B cell (primary cell): ENCODE measurements around the gene KHNYN. TPM values are rescaled to one million over a fixed set of nuclear protein-coding genes. Genes with fewer than 3 reads are reported as not detected.

Experiments
- ATAC-seq: fragments of 200-7000 bp; cut with Tn5 transposase; one replicate; pipeline ENCODE4 v1.10.0; 2021; ENCODE audit warnings: low read depth, mild to moderate bottlenecking, moderate number of reproducible peaks, moderate library complexity
- CTCF ChIA-PET: fragments of 350-600 bp; sonication (Branson Sonifier 250); formaldehyde crosslinking; loops from one replicate; lab custom pipeline; 2021; ENCODE audit warnings: antibody characterized with exemption, inconsistent platforms; lab: Charles Lee
- POLR2A ChIA-PET: fragments of 350-600 bp; sonication (Branson Sonifier 250); formaldehyde crosslinking; loops from one replicate; lab custom pipeline; 2021; ENCODE audit warnings: antibody characterized with exemption; lab: Charles Lee
- DNase-seq: peaks from one replicate; pipeline ENCODE4 v3.0.0; 2013
- H2AFZ ChIP-seq: 2 replicates; pipeline ENCODE4 v1.6.1; 2012; ENCODE audit warnings: mild to moderate bottlenecking, low read depth, low read length; ENCODE audit not compliant: insufficient read depth, poor library complexity, severe bottlenecking
- H3K27ac ChIP-seq, 2 donors: 1 replicate in 1 of 2; 2 replicates in 1 of 2; pipeline ENCODE4 v1.5.1; 2012 to 2013; ENCODE audit warnings: low read length in 2 of 2, mild to moderate bottlenecking in 2 of 2, moderate library complexity in 1 of 2
- H3K27me3 ChIP-seq, 4 experiments: fragments of 200-600 bp in 1 of 4; sonication (generic) in 1 of 4; replicated peaks in 1 of 4; 1 replicate in 2 of 4; 2 replicates in 2 of 4; pipeline versions ENCODE4 v1.6.1 to v1.7.0; 2013 to 2016; ENCODE audit warnings: low read length in 3 of 4, mild to moderate bottlenecking in 2 of 4, mixed read lengths in 1 of 4, moderate library complexity in 1 of 4; ENCODE audit not compliant: insufficient read depth in 4 of 4, control insufficient read depth in 3 of 4; ENCODE audit errors: control extremely low read depth in 1 of 4
- H3K36me3 ChIP-seq, 2 experiments: replicated peaks in 1 of 2; 1 replicate in 1 of 2; 2 replicates in 1 of 2; pipeline versions ENCODE4 v1.6.1 to v1.7.1; 2013; ENCODE audit warnings: low read length in 1 of 2; ENCODE audit not compliant: insufficient read depth in 2 of 2, control insufficient read depth in 1 of 2; ENCODE audit errors: control extremely low read depth in 1 of 2, extremely low read depth in 1 of 2
- H3K4me1 ChIP-seq, 2 donors: fragments of 200-600 bp in 1 of 2; sonication (generic) in 1 of 2; 1 replicate in 1 of 2; 2 replicates in 1 of 2; pipeline versions ENCODE4 v1.5.1 to v1.6.1; 2013 to 2017; ENCODE audit warnings: low read length in 2 of 2; ENCODE audit not compliant: control insufficient read depth in 2 of 2, insufficient read depth in 2 of 2
- H3K4me2 ChIP-seq: replicated peaks from 2 replicates; pipeline ENCODE3; 2012; ENCODE audit warnings: mild to moderate bottlenecking, low read depth, low read length; ENCODE audit not compliant: poor library complexity, severe bottlenecking
- H3K4me3 ChIP-seq, 5 experiments: fragments of 200-600 bp in 1 of 5; sonication (generic) in 1 of 5; 1 replicate in 3 of 5; 2 replicates in 2 of 5; pipeline versions ENCODE4 v1.5.1 to v1.7.0; 2011 to 2016; ENCODE audit warnings: low read length in 4 of 5, mild to moderate bottlenecking in 4 of 5, low read depth in 2 of 5, control low read depth in 1 of 5, moderate library complexity in 1 of 5; ENCODE audit not compliant: insufficient read depth in 1 of 5; ENCODE audit errors: control extremely low read depth in 1 of 5, extremely low read depth in 1 of 5
- H3K79me2 ChIP-seq: fragments of 200-600 bp; sonication (generic); one replicate; pipeline ENCODE4 v1.6.0; 2016; ENCODE audit warnings: low read length; ENCODE audit not compliant: control insufficient read depth, insufficient read depth
- H3K9ac ChIP-seq: fragments of 200-600 bp; sonication (generic); 2 replicates; pipeline ENCODE4 v1.6.1; 2017; ENCODE audit warnings: mild to moderate bottlenecking, low read length, moderate library complexity
- H3K9me3 ChIP-seq, 3 donors: one replicate each; pipeline versions ENCODE4 v1.6.1 to v1.7.1; 2013; ENCODE audit warnings: low read length in 2 of 3; ENCODE audit not compliant: control insufficient read depth in 2 of 3, insufficient read depth in 1 of 3; ENCODE audit errors: control extremely low read depth in 1 of 3
- H4K20me1 ChIP-seq: 2 replicates; pipeline ENCODE4 v1.6.0; 2012; ENCODE audit warnings: mild to moderate bottlenecking, low read length; ENCODE audit not compliant: insufficient read depth, control insufficient read depth, poor library complexity, severe bottlenecking
- H3K27ac Mint-ChIP-seq: one replicate; pipeline ENCODE4 v1.8.0; 2021; ENCODE audit warnings: mixed read lengths
- H3K27me3 Mint-ChIP-seq: one replicate; pipeline ENCODE4 v1.8.0; 2021; ENCODE audit warnings: mixed read lengths
- H3K4me1 Mint-ChIP-seq: one replicate; pipeline ENCODE4 v1.8.0; 2021; ENCODE audit warnings: mixed read lengths
- H3K4me3 Mint-ChIP-seq: one replicate; pipeline ENCODE4 v1.8.0; 2021; ENCODE audit warnings: mixed read lengths
- H3K9me3 Mint-ChIP-seq: one replicate; pipeline ENCODE4 v1.8.0; 2022; ENCODE audit warnings: mixed read lengths; ENCODE audit not compliant: insufficient read depth
- CTCF ChIP-seq: fragments of 200-600 bp; IDR thresholded peaks from one replicate; pipeline ENCODE4 v1.8.0; 2022; ENCODE audit warnings: antibody characterized with exemption, mild to moderate bottlenecking
- EZH2 ChIP-seq: IDR thresholded peaks from 2 replicates; pipeline ENCODE4 v1.6.1; 2012; ENCODE audit warnings: borderline replicate concordance, low read depth, mild to moderate bottlenecking, moderate library complexity, low read length; ENCODE audit not compliant: insufficient read depth, poor library complexity, severe bottlenecking
- WGBS: methylation state at CpG from one replicate; pipeline ENCODE4 v1.1.5; 2013; ENCODE audit warnings: missing lambda C conversion rate; ENCODE audit not compliant: insufficient coverage; 5-methylcytosine and 5-hydroxymethylcytosine counted together
- intact Hi-C: fragments of 100-400 bp; cut with micrococcal nuclease; formaldehyde crosslinking; loops from one replicate; pipeline ENCODE4 v1.10.0; 2022
- polyA plus RNA-seq: library from polyadenylated mRNA; depleted of rRNA; stranded (reverse); fragments of >200 nt; gene quantifications from 2 replicates; pipeline ENCODE4 v1.2.3, GENCODE V29; 2012
- total RNA-seq, 2 donors: library from RNA; stranded (reverse); fragments of 120-200 nt in 1 of 2; gene quantifications; 1 replicate in 1 of 2; 2 replicates in 1 of 2; pipeline versions ENCODE4 v1.2.3 to v1.2.4, GENCODE V29; 2013 to 2022

Gene KHNYN
- total and polyA plus RNA-seq, 2 donors (not counting 1 experiment from before 2014, with no cell fraction given), result 74.4 to 184 TPM

- no peaks in the 10 kb centered on the region for H3K36me3 ChIP-seq
- no peak overlapping the region for H3K9ac ChIP-seq
- no peak overlapping the region for H3K27ac ChIP-seq
- intact Hi-C loops, result no loop called here
- H3K79me2 ChIP-seq, result no peaks in the 10 kb centered on the region
- no peaks in the 10 kb centered on the region for H4K20me1 ChIP-seq
- WGBS, result 93% methylated on average over 1 of the region's 2 CpGs
- Mint-ChIP-seq H3K4me3 (no peak overlapping the region), H3K9me3 (no peaks in the 10 kb centered on the region), H3K27ac (no peak overlapping the region), H3K4me1 (no peaks in the 10 kb centered on the region), H3K27me3 (peaks cover 49% of the 10 kb centered on the region)
- no peak for ATAC-seq
- H3K4me3 ChIP-seq, result no peak overlapping the region
- ChIA-PET POLR2A (interaction anchor here (0.6 kb wide), 1 partner anchor 32 kb away, joined by 4 read pairs; no protein-coding TSS in a partner anchor), CTCF (interaction anchor here (1.0 kb wide), 1 partner anchor 57 kb away, joined by 4 read pairs; no protein-coding TSS in a partner anchor)
- H3K9me3 ChIP-seq, result no peaks in the 10 kb centered on the region
- peaks cover 0 to 7% (median 5%) of the 10 kb centered on the region in 4 experiments for H3K27me3 ChIP-seq
- no peaks in the 10 kb centered on the region for H3K4me1 ChIP-seq
- no peak for DNase-seq
- TF ChIP-seq EZH2 (no peak), CTCF (no peak)
- no peak overlapping the region for H2AFZ ChIP-seq
- H3K4me2 ChIP-seq, result no peak overlapping the region
Observed at GRCh38 chr14:24388474-24389179, 41.1 kb upstream of the KHNYN start.

GRCh38 chr14:24389226-24389848 is 40.4 kb upstream of the KHNYN start:
- H3K27ac ChIP-seq, result no peak overlapping the region
- H3K36me3 ChIP-seq, result no peaks in the 10 kb centered on the region
- POLR2A ChIA-PET, result interaction anchor here (0.6 kb wide), 1 partner anchor 33 kb away, joined by 4 read pairs; no protein-coding TSS in a partner anchor
- no peak overlapping the region for H3K4me3 ChIP-seq
- H3K4me1 Mint-ChIP-seq, result no peaks in the 10 kb centered on the region
- H3K4me2 ChIP-seq, result no peak overlapping the region
- no peaks in the 10 kb centered on the region for H3K9me3 Mint-ChIP-seq
- no peak overlapping the region for H3K4me3 Mint-ChIP-seq
- no peak for ATAC-seq
- peaks cover 0 to 7% (median 2%) of the 10 kb centered on the region in 4 experiments for H3K27me3 ChIP-seq
- WGBS, result 96% methylated on average over 4 of the region's 11 CpGs
- intact Hi-C loops, result no loop called here
- CTCF ChIA-PET, result interaction anchor here (0.8 to 1.6 kb wide), 5 partner anchors 10 to 228 kb away, joined by 3 to 6 read pairs (median 3); partner anchors contain the start of gene IRF9
- H3K27ac Mint-ChIP-seq, result no peak overlapping the region
- H3K4me1 ChIP-seq, result no peaks in the 10 kb centered on the region
- H2AFZ ChIP-seq, result no peak overlapping the region
- H4K20me1 ChIP-seq, result no peaks in the 10 kb centered on the region
- no peak overlapping the region for H3K9ac ChIP-seq
- no peak for TF ChIP-seq CTCF
- no peak for TF ChIP-seq EZH2
- no peaks in the 10 kb centered on the region for H3K9me3 ChIP-seq
- DNase-seq, result no peak
- no peaks in the 10 kb centered on the region for H3K79me2 ChIP-seq
- H3K27me3 Mint-ChIP-seq, result peaks cover 45% of the 10 kb centered on the region
